B cell (primary cell): Measurements from ENCODE around the gene TRIM52. TPM values are rescaled to one million over a fixed set of nuclear protein-coding genes. Genes with fewer than 3 reads are reported as not detected.

Source experiments
- ATAC-seq: fragments of 200-7000 bp; cut with Tn5 transposase; one replicate; pipeline ENCODE4 v1.10.0; 2021; ENCODE audit warnings: low read depth, mild to moderate bottlenecking, moderate number of reproducible peaks, moderate library complexity
- CTCF ChIA-PET: fragments of 350-600 bp; sonication (Branson Sonifier 250); formaldehyde crosslinking; loops from one replicate; lab custom pipeline; 2021; ENCODE audit warnings: antibody characterized with exemption, inconsistent platforms; lab: Charles Lee
- POLR2A ChIA-PET: fragments of 350-600 bp; sonication (Branson Sonifier 250); formaldehyde crosslinking; loops from one replicate; lab custom pipeline; 2021; ENCODE audit warnings: antibody characterized with exemption; lab: Charles Lee
- DNase-seq: peaks from one replicate; pipeline ENCODE4 v3.0.0; 2013
- H2AFZ ChIP-seq: 2 replicates; pipeline ENCODE4 v1.6.1; 2012; ENCODE audit warnings: mild to moderate bottlenecking, low read depth, low read length; ENCODE audit not compliant: insufficient read depth, poor library complexity, severe bottlenecking
- H3K27ac ChIP-seq, 2 donors: 1 replicate in 1 of 2; 2 replicates in 1 of 2; pipeline ENCODE4 v1.5.1; 2012 to 2013; ENCODE audit warnings: low read length in 2 of 2, mild to moderate bottlenecking in 2 of 2, moderate library complexity in 1 of 2
- H3K27me3 ChIP-seq, 4 experiments: fragments of 200-600 bp in 1 of 4; sonication (generic) in 1 of 4; replicated peaks in 1 of 4; 1 replicate in 2 of 4; 2 replicates in 2 of 4; pipeline versions ENCODE4 v1.6.1 to v1.7.0; 2013 to 2016; ENCODE audit warnings: low read length in 3 of 4, mild to moderate bottlenecking in 2 of 4, mixed read lengths in 1 of 4, moderate library complexity in 1 of 4; ENCODE audit not compliant: insufficient read depth in 4 of 4, control insufficient read depth in 3 of 4; ENCODE audit errors: control extremely low read depth in 1 of 4
- H3K36me3 ChIP-seq, 2 experiments: replicated peaks in 1 of 2; 1 replicate in 1 of 2; 2 replicates in 1 of 2; pipeline versions ENCODE4 v1.6.1 to v1.7.1; 2013; ENCODE audit warnings: low read length in 1 of 2; ENCODE audit not compliant: insufficient read depth in 2 of 2, control insufficient read depth in 1 of 2; ENCODE audit errors: control extremely low read depth in 1 of 2, extremely low read depth in 1 of 2
- H3K4me1 ChIP-seq, 2 donors: fragments of 200-600 bp in 1 of 2; sonication (generic) in 1 of 2; 1 replicate in 1 of 2; 2 replicates in 1 of 2; pipeline versions ENCODE4 v1.5.1 to v1.6.1; 2013 to 2017; ENCODE audit warnings: low read length in 2 of 2; ENCODE audit not compliant: control insufficient read depth in 2 of 2, insufficient read depth in 2 of 2
- H3K4me2 ChIP-seq: replicated peaks from 2 replicates; pipeline ENCODE3; 2012; ENCODE audit warnings: mild to moderate bottlenecking, low read depth, low read length; ENCODE audit not compliant: poor library complexity, severe bottlenecking
- H3K4me3 ChIP-seq, 5 experiments: fragments of 200-600 bp in 1 of 5; sonication (generic) in 1 of 5; 1 replicate in 3 of 5; 2 replicates in 2 of 5; pipeline versions ENCODE4 v1.5.1 to v1.7.0; 2011 to 2016; ENCODE audit warnings: low read length in 4 of 5, mild to moderate bottlenecking in 4 of 5, low read depth in 2 of 5, control low read depth in 1 of 5, moderate library complexity in 1 of 5; ENCODE audit not compliant: insufficient read depth in 1 of 5; ENCODE audit errors: control extremely low read depth in 1 of 5, extremely low read depth in 1 of 5
- H3K79me2 ChIP-seq: fragments of 200-600 bp; sonication (generic); one replicate; pipeline ENCODE4 v1.6.0; 2016; ENCODE audit warnings: low read length; ENCODE audit not compliant: control insufficient read depth, insufficient read depth
- H3K9ac ChIP-seq: fragments of 200-600 bp; sonication (generic); 2 replicates; pipeline ENCODE4 v1.6.1; 2017; ENCODE audit warnings: mild to moderate bottlenecking, low read length, moderate library complexity
- H3K9me3 ChIP-seq, 3 donors: one replicate each; pipeline versions ENCODE4 v1.6.1 to v1.7.1; 2013; ENCODE audit warnings: low read length in 2 of 3; ENCODE audit not compliant: control insufficient read depth in 2 of 3, insufficient read depth in 1 of 3; ENCODE audit errors: control extremely low read depth in 1 of 3
- H4K20me1 ChIP-seq: 2 replicates; pipeline ENCODE4 v1.6.0; 2012; ENCODE audit warnings: mild to moderate bottlenecking, low read length; ENCODE audit not compliant: insufficient read depth, control insufficient read depth, poor library complexity, severe bottlenecking
- H3K27ac Mint-ChIP-seq: one replicate; pipeline ENCODE4 v1.8.0; 2021; ENCODE audit warnings: mixed read lengths
- H3K27me3 Mint-ChIP-seq: one replicate; pipeline ENCODE4 v1.8.0; 2021; ENCODE audit warnings: mixed read lengths
- H3K4me1 Mint-ChIP-seq: one replicate; pipeline ENCODE4 v1.8.0; 2021; ENCODE audit warnings: mixed read lengths
- H3K4me3 Mint-ChIP-seq: one replicate; pipeline ENCODE4 v1.8.0; 2021; ENCODE audit warnings: mixed read lengths
- H3K9me3 Mint-ChIP-seq: one replicate; pipeline ENCODE4 v1.8.0; 2022; ENCODE audit warnings: mixed read lengths; ENCODE audit not compliant: insufficient read depth
- CTCF ChIP-seq: fragments of 200-600 bp; IDR thresholded peaks from one replicate; pipeline ENCODE4 v1.8.0; 2022; ENCODE audit warnings: antibody characterized with exemption, mild to moderate bottlenecking
- EZH2 ChIP-seq: IDR thresholded peaks from 2 replicates; pipeline ENCODE4 v1.6.1; 2012; ENCODE audit warnings: borderline replicate concordance, low read depth, mild to moderate bottlenecking, moderate library complexity, low read length; ENCODE audit not compliant: insufficient read depth, poor library complexity, severe bottlenecking
- WGBS: methylation state at CpG from one replicate; pipeline ENCODE4 v1.1.5; 2013; ENCODE audit warnings: missing lambda C conversion rate; ENCODE audit not compliant: insufficient coverage; 5-methylcytosine and 5-hydroxymethylcytosine counted together
- intact Hi-C: fragments of 100-400 bp; cut with micrococcal nuclease; formaldehyde crosslinking; loops from one replicate; pipeline ENCODE4 v1.10.0; 2022
- polyA plus RNA-seq: library from polyadenylated mRNA; depleted of rRNA; stranded (reverse); fragments of >200 nt; gene quantifications from 2 replicates; pipeline ENCODE4 v1.2.3, GENCODE V29; 2012
- total RNA-seq, 2 donors: library from RNA; stranded (reverse); fragments of 120-200 nt in 1 of 2; gene quantifications; 1 replicate in 1 of 2; 2 replicates in 1 of 2; pipeline versions ENCODE4 v1.2.3 to v1.2.4, GENCODE V29; 2013 to 2022

TRIM52 gene
- total and polyA plus RNA-seq, 2 donors (not counting 1 experiment from before 2014, with no cell fraction given), result 29.9 to 61.3 TPM

- H3K4me1 Mint-ChIP-seq, result peaks cover 65% of the 10 kb centered on the region
- Histone ChIP-seq H3K4me3 (peak overlapping the region; percentile 68 to 95 (median 89)), H4K20me1 (no peaks in the 10 kb centered on the region), H3K9me3 (peaks cover 0 to 18% (median 0%) of the 10 kb centered on the region in 3 donors), H3K4me1 (peaks cover 18 to 46% of the 10 kb centered on the region in 2 donors), H3K79me2 (peaks cover 24% of the 10 kb centered on the region), H3K9ac (peak overlapping the region; percentile 79), H2AFZ (peak overlapping the region; percentile 89), H3K27ac (peak overlapping the region; percentile 95), H3K27me3 (no peaks in the 10 kb centered on the region), H3K36me3 (peaks cover 0 to 1% of the 10 kb centered on the region in 2 experiments), H3K4me2 (peak overlapping the region; percentile 95)
- peak overlapping the region; percentile 98 for H3K27ac Mint-ChIP-seq
- intact Hi-C loops, result loop anchor here (1.0 to 2.0 kb wide), 2 partner anchors 15 to 419 kb away; partner anchors contain the start of gene MGAT1
- no peaks in the 10 kb centered on the region for H3K27me3 Mint-ChIP-seq
- CTCF ChIA-PET, result interaction anchor here (0.9 to 3.8 kb wide), 8 partner anchors 13 to 49 kb away, joined by 3 to 48 read pairs (median 8); partner anchors contain the start of gene TRIM52
- peak; percentile 97 for DNase-seq
- TF ChIP-seq EZH2 (no peak), CTCF (no peak)
- peak overlapping the region; percentile 94 for H3K4me3 Mint-ChIP-seq
- POLR2A ChIA-PET, result interaction anchor here (0.8 to 3.5 kb wide), 10 partner anchors 14 to 65 kb away, joined by 3 to 74 read pairs (median 6); partner anchors contain the start of genes RACK1, TRIM52 and TRIM7
- no peaks in the 10 kb centered on the region for H3K9me3 Mint-ChIP-seq
- WGBS, result 6% methylated on average over 49 of the region's 50 CpGs
- ATAC-seq, result peak; percentile 10
Measured at GRCh38 chr5:181221792-181222629, 38.9 kb downstream of the TRIM52 start.
